ENCODE results near the gene CLEC4F.

CLEC4F gene

GRCh38 chr2:70820499-70820898, at the start of gene CLEC4F:
Gene CLEC4F, minus strand, starts transcription at chr2:70820599. Its CDS starts 76 bp downstream, at chr2:70820523.
- H3K4me3 ChIP-seq (ENCODE audit: low read depth, low read length): no peak within 1 kb of the TSS

GRCh38 chr2:70868970-70869369, 48.6 kb upstream of the CLEC4F start:
- H3K4me3 ChIP-seq (ENCODE audit: low read depth, low read length): no peak overlapping the region

GRCh38 chr2:70861777-70862625, 41.6 kb upstream of the CLEC4F start:
- H3K4me3 ChIP-seq (ENCODE audit: low read depth, low read length): no peak overlapping the region

GRCh38 chr2:70855667-70856066, 35.3 kb upstream of the CLEC4F start:
- no peak overlapping the region for H3K4me3 ChIP-seq (ENCODE audit: low read depth, low read length)

GRCh38 chr2:70854411-70854810, 34.0 kb upstream of the CLEC4F start:
- no peak overlapping the region for H3K4me3 ChIP-seq (ENCODE audit: low read depth, low read length)

- no peak overlapping the region for H3K4me3 ChIP-seq (ENCODE audit: low read depth, low read length)
These were observed 32.4 kb upstream of the CLEC4F start for GRCh38 chr2:70852824-70853223.

DNA sequence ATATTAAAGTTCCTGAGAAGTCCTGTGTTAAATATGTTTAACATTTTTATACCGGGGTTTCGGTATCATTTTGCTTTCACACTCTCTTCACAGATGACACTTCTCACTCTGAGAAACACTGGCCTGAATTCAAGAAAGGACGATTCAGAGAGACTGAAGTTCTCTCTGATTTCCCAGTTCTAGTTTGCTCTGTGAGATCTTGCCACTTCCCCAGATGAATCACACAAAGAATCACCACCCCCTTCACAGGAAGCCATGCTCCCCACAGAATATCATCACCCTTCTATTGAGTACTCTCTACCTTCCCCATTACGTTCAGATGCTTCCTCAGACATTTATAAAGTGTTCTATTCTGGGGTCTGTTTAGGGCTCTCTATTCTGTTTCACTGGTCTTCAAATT, 31.3 kb upstream of the CLEC4F start:
- H3K4me3 ChIP-seq (ENCODE audit: low read depth, low read length): no peak overlapping the region

- H3K4me3 ChIP-seq (ENCODE audit: low read depth, low read length): no peak overlapping the region
These were observed 30.5 kb upstream of the CLEC4F start for GRCh38 chr2:70850925-70851324.

- no peak overlapping the region for H3K4me3 ChIP-seq (ENCODE audit: low read depth, low read length)
These were observed 22.0 kb upstream of the CLEC4F start for GRCh38 chr2:70842401-70842800.

- H3K4me3 ChIP-seq (ENCODE audit: low read depth, low read length): no peak overlapping the region
These were observed 17.9 kb upstream of the CLEC4F start for GRCh38 chr2:70837980-70838925.

DNA sequence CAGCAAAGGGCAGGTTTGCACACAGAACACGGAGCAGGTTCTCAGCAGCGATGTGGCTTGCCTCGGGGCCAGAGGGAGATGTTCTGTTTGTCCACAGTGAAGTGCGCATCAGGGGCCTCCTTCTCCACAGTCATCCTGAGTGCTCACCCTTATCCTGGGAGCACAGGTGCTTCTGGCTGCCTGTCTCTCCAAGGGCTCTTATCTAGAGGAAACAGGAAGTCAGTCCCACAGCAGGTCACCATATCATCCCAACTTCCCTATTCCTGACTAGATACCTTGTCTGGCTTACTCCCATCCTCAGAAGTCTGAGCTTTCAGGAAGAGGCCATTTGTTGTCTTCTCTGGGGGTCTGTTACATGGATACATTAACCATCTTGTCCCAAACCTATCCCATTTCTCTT, 15.2 kb upstream of the CLEC4F start, which contains the start of gene CD207:
Gene CD207, minus strand, starts transcription at position 174 of the 400 bp plus-strand sequence. Its CDS starts 40 bp downstream, at position 134.
- H3K4me3 ChIP-seq (ENCODE audit: low read depth, low read length): no peak within 1 kb of the TSS

GRCh38 chr2:70834881-70835280, 14.5 kb upstream of the CLEC4F start:
- no peak overlapping the region for H3K4me3 ChIP-seq (ENCODE audit: low read depth, low read length)

DNA sequence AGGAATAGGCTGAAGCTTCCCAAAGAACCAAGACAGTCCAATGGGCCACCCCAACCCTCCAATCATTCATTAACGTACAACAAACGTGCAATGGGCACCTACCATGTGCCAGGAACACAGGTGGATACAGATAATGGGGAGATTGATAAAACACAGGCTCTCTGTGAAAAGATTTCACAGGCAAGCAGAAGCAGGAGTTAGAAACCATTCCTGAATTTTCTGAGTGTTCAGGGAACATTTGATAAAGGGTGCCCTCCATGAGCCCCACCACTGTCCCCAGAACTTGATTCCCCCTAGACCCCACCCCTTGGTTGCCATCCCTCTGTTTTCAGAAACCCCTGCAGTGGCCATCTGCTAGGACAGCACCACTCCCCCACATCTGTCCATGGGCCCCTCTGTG, 13.7 kb upstream of the CLEC4F start:
- H3K4me3 ChIP-seq (ENCODE audit: low read depth, low read length): no peak overlapping the region

- H3K4me3 ChIP-seq (ENCODE audit: low read depth, low read length): no peak overlapping the region
These were observed 12.8 kb upstream of the CLEC4F start for GRCh38 chr2:70833246-70833645.

DNA sequence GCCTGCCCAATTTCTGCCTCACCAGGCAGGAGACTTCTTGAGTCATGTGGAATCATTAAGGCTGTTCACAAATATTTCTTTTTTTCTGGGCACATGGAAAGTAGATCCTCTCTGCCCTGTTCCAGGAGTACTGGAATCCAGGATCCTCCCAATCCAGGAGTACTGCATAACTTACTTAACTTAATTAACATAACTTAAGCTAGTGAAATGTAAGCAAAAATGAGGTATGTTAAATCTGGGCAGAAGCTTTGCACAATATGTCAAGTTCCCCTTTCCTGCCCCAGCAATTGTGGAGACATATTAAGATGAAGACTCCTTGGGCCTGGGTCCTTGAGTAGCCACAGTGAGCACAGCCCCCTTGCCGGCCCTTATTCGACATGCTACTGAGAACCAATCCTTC, 12.0 kb upstream of the CLEC4F start:
- no peak overlapping the region for H3K4me3 ChIP-seq (ENCODE audit: low read depth, low read length)

DNA sequence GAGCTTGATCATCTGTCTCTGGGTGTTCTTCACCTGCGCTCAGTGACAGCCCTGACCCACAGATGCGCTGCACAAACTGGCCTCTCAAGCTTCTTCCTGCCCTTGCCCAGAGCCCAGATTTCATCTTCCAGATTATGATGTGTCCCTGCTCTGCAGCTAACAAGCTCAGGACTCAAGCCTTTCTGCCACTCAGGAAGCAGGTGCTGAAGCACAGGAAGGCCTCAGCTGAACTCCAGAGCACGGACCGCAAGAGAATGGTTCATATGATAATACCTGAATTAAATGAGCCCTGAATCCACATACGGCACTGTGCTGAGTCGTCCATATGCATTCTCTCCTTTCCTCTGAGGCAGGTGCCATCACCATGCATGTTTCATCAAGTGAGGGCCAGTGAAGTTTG, 11.5 kb upstream of the CLEC4F start:
- H3K4me3 ChIP-seq (ENCODE audit: low read depth, low read length): no peak overlapping the region

DNA sequence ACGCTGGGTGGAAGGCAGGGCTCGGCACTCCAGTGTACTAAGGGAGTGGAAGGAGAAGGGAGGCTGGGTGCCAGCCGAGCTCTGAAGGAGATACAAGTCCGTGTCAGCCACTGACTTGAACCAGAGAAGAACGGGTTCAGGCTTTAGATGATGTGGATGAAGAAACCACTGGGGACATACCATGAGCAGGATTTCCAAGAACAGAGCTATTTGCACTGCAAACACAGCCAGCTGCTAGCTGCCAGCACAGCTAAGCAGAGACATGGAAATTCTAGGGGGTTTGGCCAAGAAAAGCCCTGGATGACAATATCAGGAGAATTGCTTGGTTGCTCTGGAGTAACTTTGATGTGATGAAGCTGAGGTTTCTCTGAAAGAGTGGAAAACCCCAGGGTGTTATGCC, 10.0 kb upstream of the CLEC4F start:
- H3K4me3 ChIP-seq (ENCODE audit: low read depth, low read length): no peak overlapping the region

DNA sequence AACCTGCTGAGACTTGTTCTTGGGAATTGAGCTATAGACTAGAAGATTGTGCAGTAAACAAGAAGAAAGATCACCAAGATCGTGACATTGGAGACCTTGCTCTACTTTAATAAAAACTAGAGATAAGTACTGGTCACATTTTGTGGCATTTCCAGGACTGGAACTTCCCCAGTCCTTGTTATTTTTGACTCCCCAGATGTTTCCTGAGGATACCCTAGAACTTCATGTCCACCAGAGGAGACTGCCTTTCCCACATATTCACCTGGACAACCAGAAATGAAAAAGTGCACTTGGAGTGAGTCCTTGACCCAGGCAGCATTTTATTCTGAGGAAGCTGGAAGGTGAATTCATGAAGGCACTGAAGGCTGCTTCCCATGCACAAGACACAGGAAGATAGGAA, 9.5 kb upstream of the CLEC4F start:
- no peak overlapping the region for H3K4me3 ChIP-seq (ENCODE audit: low read depth, low read length)

DNA sequence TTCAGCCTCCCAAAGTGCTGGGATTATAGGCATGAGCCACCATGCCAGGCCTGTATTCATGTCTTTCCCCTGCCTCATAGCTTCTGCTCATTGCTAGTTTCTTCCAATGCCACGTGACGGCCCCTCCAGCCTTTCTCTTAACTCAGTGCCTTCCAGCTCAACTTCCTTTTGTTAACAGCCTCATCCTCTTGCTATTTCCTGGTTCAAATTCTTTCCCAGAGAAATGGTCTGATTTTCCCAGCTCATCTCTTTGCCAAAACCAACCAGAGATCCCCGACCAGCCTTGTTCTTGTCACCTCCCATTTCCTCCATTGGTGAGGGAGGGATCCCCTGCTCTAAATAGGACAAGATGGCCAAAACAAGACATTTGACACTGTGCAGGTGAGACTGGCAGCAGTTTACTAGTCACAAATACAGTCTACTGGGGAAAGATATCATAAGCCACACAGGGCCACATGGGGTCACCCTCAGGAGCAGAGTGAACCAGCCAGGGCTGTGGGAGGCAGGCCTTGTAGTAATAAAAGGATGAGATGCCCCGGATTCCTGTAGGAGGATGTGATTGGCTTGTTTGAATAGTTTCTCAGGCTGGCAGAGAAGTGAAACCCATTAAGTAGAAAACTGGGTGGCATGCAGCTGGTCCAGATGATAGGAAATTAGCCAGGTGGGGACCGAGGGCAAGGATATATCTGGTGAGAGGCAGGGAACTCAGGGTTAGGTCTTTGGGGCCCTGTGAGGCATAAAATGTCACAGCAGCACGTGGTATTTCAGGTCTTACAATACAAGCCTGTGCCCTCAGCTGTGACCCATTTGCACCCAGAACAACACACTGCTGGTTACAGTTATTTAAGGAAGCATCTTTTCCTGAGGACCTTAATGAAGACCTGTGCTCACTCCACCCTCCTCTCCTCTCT, 8.8 kb upstream of the CLEC4F start:
- no peak overlapping the region for H3K4me3 ChIP-seq (ENCODE audit: low read depth, low read length)

DNA sequence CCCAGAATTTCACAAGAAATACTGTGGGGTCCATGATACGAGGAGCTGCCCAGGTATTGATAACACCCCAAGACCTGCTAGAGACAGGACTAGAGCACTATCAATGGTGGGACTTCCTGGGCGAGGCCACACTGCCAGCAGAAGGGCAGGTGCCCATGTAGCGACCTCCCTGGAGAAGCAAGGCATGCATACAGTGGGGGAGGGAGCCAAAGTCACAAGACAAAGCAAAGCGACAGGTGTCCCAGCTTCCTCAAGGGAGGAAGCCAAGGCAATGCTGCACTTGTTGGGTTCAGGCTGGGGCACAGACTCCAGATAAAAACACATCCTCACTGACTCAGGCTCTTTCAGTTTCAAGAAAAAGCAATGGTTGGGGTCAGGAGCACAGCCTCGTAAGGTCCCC, 7.7 kb upstream of the CLEC4F start:
- no peak overlapping the region for H3K4me3 ChIP-seq (ENCODE audit: low read depth, low read length)

GRCh38 chr2:70827388-70827787, 7.0 kb upstream of the CLEC4F start:
- H3K4me3 ChIP-seq (ENCODE audit: low read depth, low read length): no peak overlapping the region

Measured in iPS-11a (cell line).